ENCODE results near the gene NHERF2.
"Not testable (repeated sequence)": the region's sequence is repeated elsewhere in the genome, so short reads cannot be mapped to it uniquely, and the experiment has no call there.

Gene NHERF2

GRCh38 chr16:2007081-2007836, 19.4 kb upstream of the NHERF2 start:
- no peak for DNase-seq

- no peak for DNase-seq
Measured at GRCh38 chr16:2008009-2008526, 18.6 kb upstream of the NHERF2 start.

DNA sequence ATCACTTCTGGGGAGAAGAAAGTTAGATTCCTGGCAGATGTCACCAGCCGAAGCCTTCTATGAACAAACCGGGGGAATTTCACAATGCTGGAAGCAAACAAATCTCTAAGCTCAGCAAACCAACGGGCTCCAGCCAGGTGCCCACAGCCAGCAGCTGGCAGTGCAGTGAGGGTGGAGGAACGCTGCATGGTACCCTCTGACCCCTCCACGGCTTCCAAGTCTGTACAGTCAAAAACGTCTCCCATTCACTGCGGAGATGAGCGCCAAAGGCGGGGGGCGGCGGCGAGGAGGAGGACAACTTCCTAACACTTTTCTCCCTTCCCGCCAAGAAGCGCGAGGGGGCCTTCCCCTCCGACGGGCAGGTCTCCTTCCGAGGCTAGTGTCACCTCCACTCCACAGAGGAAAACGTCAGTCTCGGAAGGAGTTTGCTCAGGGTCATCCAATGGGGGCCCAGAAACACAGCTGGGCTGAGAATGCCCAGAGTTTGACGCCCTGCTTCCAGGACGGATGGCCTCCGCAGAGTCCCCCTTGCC, 18.0 kb upstream of the NHERF2 start:
- DNase-seq = peak; percentile 44

DNA sequence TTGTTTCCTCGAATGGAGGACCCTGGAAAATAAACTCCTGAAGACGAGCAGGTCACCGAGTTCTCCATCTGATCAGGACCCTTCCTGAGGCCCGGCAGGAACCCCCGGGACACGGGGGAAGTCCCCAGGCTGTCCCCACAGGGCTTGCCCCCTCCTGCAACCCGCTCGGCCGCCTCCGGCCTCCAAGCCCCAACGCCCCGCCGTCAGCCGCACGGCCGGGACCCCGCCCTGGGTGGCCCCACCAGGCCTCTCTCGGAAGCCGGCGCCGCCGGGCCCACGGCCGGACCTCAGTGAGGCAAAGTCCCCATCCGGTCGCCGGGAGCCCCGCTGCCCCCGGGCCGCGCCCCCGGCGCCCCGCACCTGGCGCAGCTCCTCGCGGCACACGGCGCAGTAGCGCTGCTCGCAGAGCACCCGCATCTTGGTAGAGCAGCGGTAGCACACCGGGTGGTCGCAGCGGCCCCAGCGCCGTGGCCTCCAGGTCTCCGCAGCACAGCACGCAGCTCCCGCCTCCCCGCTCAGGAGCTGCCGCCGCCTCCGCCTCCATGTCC, 17.5 kb upstream of the NHERF2 start:
- DNase-seq = peak; percentile 28

- DNase-seq = peak; percentile 95
Measured at GRCh38 chr16:2009791-2010510, 16.8 kb upstream of the NHERF2 start, which contains the start of gene ZNF598. ZNF598 (minus strand) TSS chr16:2009821.

- DNase-seq = not testable (repeated sequence)
Measured at GRCh38 chr16:2011726-2012125, 15.0 kb upstream of the NHERF2 start.

DNA sequence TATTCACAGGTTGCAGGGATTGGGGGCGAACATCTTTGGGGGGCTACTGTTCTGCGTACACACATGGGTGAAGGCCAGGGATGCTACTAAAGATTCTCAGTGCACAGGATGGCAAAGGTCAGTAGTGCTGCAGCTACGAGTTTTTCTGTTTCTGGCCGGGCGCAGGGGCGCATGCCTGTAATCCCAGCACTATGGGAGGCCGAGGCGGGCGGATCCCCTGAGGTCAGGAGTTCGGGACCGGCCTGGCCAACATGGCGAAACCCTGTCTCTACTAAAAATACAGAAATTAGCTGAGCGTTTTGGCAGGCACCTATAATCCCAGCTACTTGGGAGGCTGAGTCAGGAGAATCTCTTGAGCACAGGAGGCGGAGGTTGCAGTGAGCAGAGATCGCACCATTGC, 13.2 kb upstream of the NHERF2 start:
- DNase-seq = no peak

DNA sequence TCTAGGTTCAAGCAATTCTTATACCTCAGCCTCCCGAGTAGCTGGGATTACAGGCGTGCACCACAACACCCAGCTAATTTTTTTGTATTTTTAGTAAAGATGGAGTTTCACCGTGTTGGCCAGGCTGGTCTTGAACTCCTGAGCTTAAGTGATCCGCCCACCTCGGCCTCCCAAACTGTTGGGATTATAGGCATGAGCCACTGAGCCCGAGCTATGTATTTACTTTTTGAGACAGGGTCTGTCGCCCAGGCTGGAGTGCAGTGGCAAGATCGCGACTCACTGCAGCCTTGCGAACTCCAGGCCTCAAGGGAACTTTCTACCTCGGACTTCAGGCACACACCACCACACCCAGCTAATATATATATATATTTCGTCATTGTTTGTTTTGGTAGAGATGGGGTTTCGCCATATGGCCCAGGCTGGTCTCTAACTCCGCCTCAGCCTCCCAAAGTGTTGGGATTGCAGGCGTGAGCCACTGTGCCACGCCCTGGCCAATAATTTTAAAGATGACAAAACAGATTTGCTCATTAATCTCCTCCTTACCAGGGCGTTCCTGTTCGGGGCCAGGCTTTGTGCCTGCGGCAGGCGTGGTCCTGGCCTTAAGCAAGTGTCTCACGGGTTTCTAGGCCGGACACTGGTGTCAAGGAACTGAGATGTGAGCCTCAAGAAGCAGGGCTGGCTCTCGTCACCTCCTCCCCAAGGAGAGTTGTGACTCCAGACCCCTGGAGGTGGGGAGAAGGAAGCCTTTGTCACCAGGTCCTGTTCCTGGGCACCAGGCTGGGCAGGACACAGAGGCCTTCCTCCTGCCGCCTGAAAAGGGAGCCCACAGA, 11.4 kb upstream of the NHERF2 start:
- peak; percentile 61 for DNase-seq

DNA sequence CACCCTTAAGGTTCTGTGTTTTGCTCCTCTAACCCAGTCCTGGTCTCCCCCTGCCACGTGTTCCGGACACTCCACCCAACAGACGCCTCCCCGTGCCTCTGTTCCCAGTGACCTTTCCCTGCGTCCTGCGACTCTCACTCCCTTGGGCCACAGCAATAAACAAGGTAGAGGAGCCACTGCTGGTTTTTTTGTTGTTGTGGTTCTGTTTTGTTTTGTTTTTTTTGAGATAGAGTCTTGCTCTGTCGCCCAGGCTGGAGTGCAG, 10.8 kb upstream of the NHERF2 start:
- DNase-seq = no peak

DNA sequence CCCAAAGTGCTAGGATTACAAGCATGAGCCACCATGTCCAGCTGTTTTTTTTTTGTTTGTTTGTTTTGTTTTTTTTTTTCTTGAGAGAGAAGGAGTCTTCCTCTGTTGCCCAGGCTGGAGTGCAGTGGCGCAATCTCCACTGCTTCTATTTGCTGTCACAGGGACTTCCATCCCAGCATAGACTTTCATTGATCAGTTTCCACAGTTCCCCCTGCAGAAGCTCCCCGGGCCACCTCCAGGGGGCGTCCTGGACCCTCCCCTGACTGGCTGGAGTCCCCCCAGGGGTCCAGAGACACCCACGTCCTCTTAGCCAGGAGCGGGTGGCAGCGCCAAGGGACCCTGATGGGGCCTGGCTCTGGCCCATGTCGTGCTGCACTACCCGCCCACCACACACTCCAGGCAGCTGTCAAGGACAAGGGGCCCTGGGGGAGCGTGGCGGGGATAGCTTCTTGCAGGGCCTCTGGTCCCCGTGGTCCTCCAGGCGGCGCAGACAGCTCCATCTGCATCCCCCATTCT, 10.2 kb upstream of the NHERF2 start:
- no peak for DNase-seq

DNA sequence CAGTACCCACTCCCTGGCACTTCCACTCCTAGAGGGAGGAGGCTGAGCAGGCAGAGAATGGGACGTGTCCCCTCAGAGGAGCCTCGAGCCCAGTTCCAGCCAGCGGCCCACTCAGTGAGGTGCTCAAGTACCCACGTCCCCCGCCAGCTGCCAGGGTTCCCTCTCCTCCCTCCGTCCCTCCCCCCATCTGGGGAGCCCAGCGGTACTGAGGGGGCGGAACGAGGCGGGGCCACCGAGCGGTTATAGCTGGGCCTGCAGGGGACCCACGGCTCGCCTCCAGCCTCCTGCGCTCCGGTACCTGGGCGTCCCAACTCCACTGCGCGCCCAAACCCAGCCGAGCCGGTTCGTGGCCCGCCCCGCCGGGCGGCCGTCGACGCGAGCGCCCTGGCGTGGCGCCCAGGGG, 7.2 kb upstream of the NHERF2 start, which contains the start of gene NPW:
Gene NPW (plus strand): TSS at position 268 of the 403 bp plus-strand sequence.
- DNase-seq = no peak

DNA sequence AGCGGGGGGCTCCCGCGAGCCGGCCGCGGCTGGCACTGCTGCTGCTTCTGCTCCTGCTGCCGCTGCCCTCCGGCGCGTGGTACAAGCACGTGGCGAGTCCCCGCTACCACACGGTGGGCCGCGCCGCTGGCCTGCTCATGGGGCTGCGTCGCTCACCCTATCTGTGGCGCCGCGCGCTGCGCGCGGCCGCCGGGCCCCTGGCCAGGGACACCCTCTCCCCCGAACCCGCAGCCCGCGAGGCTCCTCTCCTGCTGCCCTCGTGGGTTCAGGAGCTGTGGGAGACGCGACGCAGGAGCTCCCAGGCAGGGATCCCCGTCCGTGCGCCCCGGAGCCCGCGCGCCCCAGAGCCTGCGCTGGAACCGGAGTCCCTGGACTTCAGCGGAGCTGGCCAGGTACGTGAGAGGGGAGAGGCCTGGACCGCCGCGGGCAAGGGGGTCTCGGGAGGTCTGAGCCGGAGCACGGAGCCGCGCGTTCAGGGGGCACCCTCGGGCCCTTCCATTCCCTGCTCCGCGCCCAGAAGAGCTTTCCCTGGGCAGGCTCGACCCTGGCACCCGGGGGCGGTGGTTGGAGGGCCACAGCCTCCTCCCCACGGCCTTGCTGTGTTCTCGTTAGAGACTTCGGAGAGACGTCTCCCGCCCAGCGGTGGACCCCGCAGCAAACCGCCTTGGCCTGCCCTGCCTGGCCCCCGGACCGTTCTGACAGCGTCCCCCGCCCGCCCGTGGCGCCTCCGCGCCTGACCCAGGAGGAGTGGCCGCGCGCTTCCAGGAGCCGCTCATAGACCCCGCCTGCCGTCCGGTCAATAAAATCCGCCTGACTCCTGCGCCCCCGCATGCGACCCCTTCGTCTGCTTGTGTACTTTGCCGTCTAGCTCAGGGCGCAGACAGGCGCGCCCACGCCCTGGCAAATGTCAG, 6.5 kb upstream of the NHERF2 start:
- no peak for DNase-seq

GRCh38 chr16:2022723-2023091, 4.0 kb upstream of the NHERF2 start:
- DNase-seq = no peak

DNA sequence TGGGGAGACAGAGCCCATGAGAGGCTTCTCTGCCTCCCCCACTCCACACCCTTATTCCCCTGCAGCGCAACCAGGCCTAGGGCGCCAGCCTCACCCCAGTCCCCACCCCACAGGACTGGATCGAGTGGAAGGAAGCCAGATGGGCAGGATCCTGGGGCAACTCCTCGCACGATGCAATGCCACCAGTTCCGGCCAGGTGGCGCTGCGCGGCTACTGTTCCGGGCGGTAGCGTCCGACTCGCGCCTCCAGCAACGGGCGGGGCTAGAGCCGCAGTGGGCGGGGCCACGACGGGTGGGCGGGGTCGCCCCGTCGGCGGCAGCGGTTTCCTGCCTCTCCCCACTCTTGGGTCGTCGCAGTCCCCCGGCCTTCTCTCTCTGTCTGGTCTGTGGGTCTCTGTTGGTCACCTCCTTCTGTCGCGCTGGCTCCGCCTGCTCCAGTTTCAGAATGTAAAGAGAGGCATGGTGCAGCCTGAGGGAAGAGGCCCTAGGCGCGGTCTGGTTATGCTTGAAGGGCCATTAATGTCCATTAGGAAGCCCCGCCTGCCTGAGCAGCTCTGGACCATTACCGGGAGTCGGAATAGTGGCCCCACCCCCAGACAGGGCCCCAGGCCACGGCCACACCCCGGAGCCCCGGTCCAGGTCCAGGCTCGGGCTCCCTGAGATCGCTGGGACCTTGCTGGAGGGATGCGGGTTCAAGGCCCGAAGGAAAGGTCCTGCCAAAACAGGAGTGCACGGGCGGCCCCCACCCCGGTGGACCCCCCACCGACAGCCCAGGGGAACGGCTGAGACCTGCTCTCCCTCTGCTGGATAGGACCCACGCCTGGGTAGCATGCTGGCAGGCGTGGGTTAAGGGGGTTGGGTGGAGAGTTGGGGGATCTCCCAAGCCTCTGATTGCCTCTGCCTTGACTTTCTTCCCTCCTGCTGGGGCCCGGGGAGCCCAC, 3.3 kb upstream of the NHERF2 start:
- DNase-seq = peak; percentile 96

GRCh38 chr16:2024032-2024420, 2.7 kb upstream of the NHERF2 start:
- DNase-seq = no peak

- DNase-seq = no peak
Measured at GRCh38 chr16:2025251-2025650, 1.5 kb upstream of the NHERF2 start.

GRCh38 chr16:2025878-2026460, 733 bp upstream of the NHERF2 start:
- no peak for DNase-seq

DNA sequence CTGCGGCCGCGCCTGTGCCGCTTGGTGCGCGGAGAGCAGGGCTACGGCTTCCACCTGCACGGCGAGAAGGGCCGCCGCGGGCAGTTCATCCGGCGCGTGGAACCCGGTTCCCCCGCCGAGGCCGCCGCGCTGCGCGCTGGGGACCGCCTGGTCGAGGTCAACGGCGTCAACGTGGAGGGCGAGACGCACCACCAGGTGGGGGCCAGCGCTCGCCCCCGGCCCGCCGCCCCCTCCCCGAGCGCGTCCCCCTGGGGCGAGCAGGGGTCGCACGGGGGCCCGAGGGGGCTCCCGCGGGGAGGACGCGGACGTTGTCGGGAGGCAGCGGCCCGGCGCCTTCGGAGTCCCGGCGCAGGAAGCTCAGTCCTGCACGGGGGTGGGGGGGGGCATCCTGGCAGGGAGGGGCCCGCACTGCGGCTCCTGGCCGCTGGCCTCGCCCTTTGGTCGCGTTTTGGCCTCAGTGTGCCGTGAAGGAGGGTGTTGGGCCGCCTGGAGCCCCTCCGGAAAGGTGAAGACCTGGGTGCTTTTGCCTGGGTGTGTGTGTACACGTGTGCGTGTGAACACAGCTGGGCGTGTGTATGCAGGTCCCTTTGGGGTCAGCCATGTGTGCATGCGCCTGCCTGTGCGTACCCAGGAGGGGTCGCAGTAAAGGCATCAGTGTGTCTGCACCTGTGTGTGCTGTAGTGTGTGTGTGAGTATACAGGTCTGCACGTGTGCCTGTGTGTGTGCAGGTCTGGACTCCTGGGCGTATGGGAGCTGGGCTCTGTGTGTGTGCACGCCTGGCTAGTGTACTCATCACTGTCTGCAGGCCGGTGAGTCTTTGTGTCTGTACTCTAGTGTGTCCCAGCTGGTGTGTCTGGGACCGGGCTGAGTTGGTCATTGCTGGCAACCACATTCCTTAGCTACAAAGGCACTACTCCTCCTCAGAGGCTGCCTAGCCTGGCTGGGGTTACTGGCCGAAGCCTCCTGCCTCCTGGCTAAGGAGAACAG, 615 bp downstream of the NHERF2 start:
- DNase-seq = no peak

GRCh38 chr16:2028146-2028545, 1.4 kb downstream of the NHERF2 start:
- DNase-seq = no peak
